Erythroblast (primary cell): ENCODE results near the gene BIK.

ENCODE experiments used
- GATA1 ChIP-seq: IDR thresholded peaks from 2 replicates; pipeline ENCODE4 v1.6.1; 2011; ENCODE audit warnings: low read depth, mild to moderate bottlenecking, control low read depth, low read length, moderate library complexity
- POLR2A ChIP-seq: IDR thresholded peaks from 2 replicates; pipeline ENCODE4 v1.6.1; 2011; ENCODE audit warnings: mild to moderate bottlenecking, low read length

DNA sequence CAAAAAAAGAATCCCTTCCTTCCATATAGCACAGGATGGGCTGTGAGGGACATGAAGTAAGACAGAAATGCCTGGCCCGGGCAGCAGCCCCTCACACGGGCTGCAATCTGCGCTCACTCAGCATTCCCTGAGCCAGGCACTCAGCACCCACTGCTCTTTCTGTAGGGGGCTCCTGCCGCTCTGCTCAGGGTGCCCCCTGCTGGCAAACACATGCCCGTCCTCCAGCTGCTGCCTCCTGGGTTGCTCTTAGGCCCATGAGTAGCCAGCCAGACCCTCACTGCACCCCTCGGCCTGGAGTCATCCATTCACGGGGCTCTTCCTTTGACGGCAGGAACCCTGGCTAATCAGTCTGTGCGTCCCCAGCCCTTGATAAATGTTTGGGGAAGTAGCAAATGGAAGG, 25.7 kb downstream of the BIK start:
- TF ChIP-seq POLR2A (no peak), GATA1 (no peak)
